SK-N-SH (cell line): ENCODE data around the gene KRTAP16-1. TPM values are rescaled to one million over a fixed set of nuclear protein-coding genes. Genes with fewer than 3 reads are reported as not detected.

Source experiments
- CTCF ChIA-PET: fragments of 300-600, 350-600 bp; formaldehyde crosslinking; extraction: SDS; loops from one replicate; lab custom pipeline; 2021; lab: Yijun Ruan, JAX
- POLR2A ChIA-PET: fragments of 350-600 bp; sonication (Branson Sonifier 250); formaldehyde crosslinking; extraction: SDS; loops from one replicate; lab custom pipeline; 2020; ENCODE audit warnings: antibody characterized with exemption, inconsistent platforms; lab: Yijun Ruan, JAX
- DNase-seq: peaks from one replicate; pipeline ENCODE4 v3.0.0; 2012
- H2AFZ ChIP-seq: fragments of 200-600 bp; sonication (generic); 2 replicates; pipeline ENCODE4 v1.8.1; 2016; ENCODE audit warnings: antibody characterized with exemption, mild to moderate bottlenecking, low read depth
- H3F3A ChIP-seq: fragments of 200-600 bp; sonication (generic); replicated peaks from 2 replicates; pipeline ENCODE3; 2016; ENCODE audit warnings: antibody characterized with exemption, mild to moderate bottlenecking; ENCODE audit not compliant: insufficient read depth
- H3K27ac ChIP-seq, 2 experiments: fragments of 200-500 bp in 1 of 2; fragments of 200-600 bp in 1 of 2; sonication (Bioruptor generic) in 1 of 2; sonication (generic), shearing (Covaris generic) in 1 of 2; 2 replicates each; pipeline versions ENCODE4 v1.5.1 to v1.6.1; 2014 to 2016; ENCODE audit warnings: low read depth in 2 of 2, inconsistent platforms in 1 of 2, low read length in 1 of 2, mild to moderate bottlenecking in 1 of 2, mixed read lengths in 1 of 2
- H3K27me3 ChIP-seq: fragments of 200-600 bp; sonication (generic), shearing (Covaris generic); 2 replicates; pipeline ENCODE4 v1.6.1; 2016; ENCODE audit warnings: mixed run types; ENCODE audit not compliant: insufficient read depth
- H3K36me3 ChIP-seq, 2 experiments: fragments of 200-500 bp in 1 of 2; fragments of 200-600 bp in 1 of 2; sonication (Bioruptor generic) in 1 of 2; sonication (generic) in 1 of 2; replicated peaks in 1 of 2; 2 replicates each; pipeline versions ENCODE3 to v1.5.1; 2014 to 2016; ENCODE audit warnings: low read length in 1 of 2, mild to moderate bottlenecking in 1 of 2; ENCODE audit not compliant: insufficient read depth in 2 of 2, control insufficient read depth in 1 of 2
- H3K4me1 ChIP-seq, 2 experiments: fragments of 200-500 bp in 1 of 2; fragments of 200-600 bp in 1 of 2; sonication (Bioruptor generic) in 1 of 2; sonication (generic), shearing (Covaris generic) in 1 of 2; 2 replicates each; pipeline versions ENCODE4 v1.5.1 to v1.6.1; 2014 to 2016; ENCODE audit warnings: low read depth in 1 of 2, low read length in 1 of 2, mixed run types in 1 of 2; ENCODE audit not compliant: insufficient read depth in 2 of 2, control insufficient read depth in 1 of 2
- H3K4me2 ChIP-seq: fragments of 200-600 bp; sonication (generic), shearing (Covaris generic); 2 replicates; pipeline ENCODE4 v1.6.1; 2017; ENCODE audit warnings: mixed run types
- H3K4me3 ChIP-seq, 2 experiments: fragments of 200-500 bp in 1 of 2; fragments of 200-600 bp in 1 of 2; sonication (Bioruptor generic) in 1 of 2; sonication (generic), shearing (Covaris generic) in 1 of 2; 2 replicates each; pipeline versions ENCODE4 v1.5.1 to v1.8.1; 2014 to 2016; ENCODE audit warnings: low read depth in 2 of 2, inconsistent platforms in 1 of 2, low read length in 1 of 2, mild to moderate bottlenecking in 1 of 2, mixed read lengths in 1 of 2, moderate library complexity in 1 of 2
- H3K79me2 ChIP-seq: fragments of 200-600 bp; sonication (generic); 2 replicates; pipeline ENCODE4 v1.8.1; 2017; ENCODE audit warnings: mild to moderate bottlenecking; ENCODE audit not compliant: insufficient read depth
- H3K9ac ChIP-seq: fragments of 200-600 bp; sonication (generic); 2 replicates; pipeline ENCODE4 v1.6.1; 2017; ENCODE audit warnings: mixed run types
- H3K9me2 ChIP-seq: fragments of 200-600 bp; sonication (generic); 2 replicates; pipeline ENCODE4 v1.6.1; 2017; ENCODE audit warnings: mixed run types
- H3K9me3 ChIP-seq: fragments of 200-600 bp; sonication (generic); 2 replicates; pipeline ENCODE4 v1.6.1; 2017; ENCODE audit warnings: mixed run types, mild to moderate bottlenecking, moderate library complexity
- H4K20me1 ChIP-seq: fragments of 200-600 bp; sonication (generic); 2 replicates; pipeline ENCODE4 v1.6.1; 2017; ENCODE audit warnings: mild to moderate bottlenecking, mixed run types; ENCODE audit not compliant: insufficient read depth
- CHD2 ChIP-seq: fragments of 150-350 bp; IDR thresholded peaks from 2 replicates; pipeline ENCODE4 v1.6.1; 2018; ENCODE audit warnings: low read length; ENCODE audit not compliant: partially characterized antibody
- ELF1 ChIP-seq: IDR thresholded peaks from 2 replicates; pipeline ENCODE4 v1.4.0; 2012
- EP300 ChIP-seq, 2 experiments: IDR thresholded peaks; 2 replicates each; pipeline versions ENCODE4 v1.4.0 to v1.6.1; 2012; ENCODE audit warnings: borderline replicate concordance in 1 of 2, low read depth in 1 of 2, low read length in 1 of 2
- EZH2phosphoT487 ChIP-seq: fragments of 200-600 bp; sonication (generic); IDR thresholded peaks from 2 replicates; pipeline ENCODE4 v1.6.1; 2017; ENCODE audit warnings: low read depth, mixed run types, mild to moderate bottlenecking, antibody characterized with exemption, moderate library complexity, borderline replicate concordance
- FOSL2 ChIP-seq: IDR thresholded peaks from 2 replicates; pipeline ENCODE4 v1.4.0; 2012; ENCODE audit warnings: low read depth, mild to moderate bottlenecking, moderate library complexity, borderline replicate concordance
- FOXM1 ChIP-seq: IDR thresholded peaks from 2 replicates; pipeline ENCODE4 v1.4.0; 2012; ENCODE audit warnings: low read depth, mild to moderate bottlenecking
- GABPA ChIP-seq: IDR thresholded peaks from 2 replicates; pipeline ENCODE4 v1.4.0; 2012; ENCODE audit warnings: low read depth, mild to moderate bottlenecking
- GATA2 ChIP-seq: sonication (generic); formaldehyde crosslinking; IDR thresholded peaks from 2 replicates; pipeline ENCODE4 v1.5.0; 2020; ENCODE audit warnings: mild to moderate bottlenecking, missing genetic modification reagents
- IRF3 ChIP-seq: fragments of 150-350 bp; IDR thresholded peaks from 2 replicates; pipeline ENCODE4 v1.6.1; 2016; ENCODE audit warnings: mild to moderate bottlenecking, low read depth, low read length
- JUND ChIP-seq: IDR thresholded peaks from 2 replicates; pipeline ENCODE4 v1.4.0; 2012
- MEF2A ChIP-seq: IDR thresholded peaks from 2 replicates; pipeline ENCODE4 v1.4.0; 2012; ENCODE audit warnings: low read depth, borderline replicate concordance
- MXI1 ChIP-seq: IDR thresholded peaks from 2 replicates; pipeline ENCODE4 v1.6.1; 2012; ENCODE audit warnings: mild to moderate bottlenecking, low read depth, low read length, improper control_type of control experiment
- NFIC ChIP-seq: IDR thresholded peaks from 2 replicates; pipeline ENCODE4 v1.4.0; 2012; ENCODE audit warnings: borderline replicate concordance
- POLR2AphosphoS5 ChIP-seq: IDR thresholded peaks from 2 replicates; pipeline ENCODE4 v1.6.1; 2012; ENCODE audit warnings: low read depth, low read length
- RAD21 ChIP-seq: IDR thresholded peaks from 2 replicates; pipeline ENCODE4 v1.6.1; 2012; ENCODE audit warnings: mild to moderate bottlenecking, low read length
- RCOR1 ChIP-seq: fragments of 150-350 bp; IDR thresholded peaks from 2 replicates; pipeline ENCODE4 v1.6.1; 2017; ENCODE audit warnings: antibody characterized with exemption, low read length
- RFX5 ChIP-seq: IDR thresholded peaks from 2 replicates; pipeline ENCODE4 v1.6.1; 2012; ENCODE audit warnings: mild to moderate bottlenecking, improper control_type of control experiment, low read length
- RXRA ChIP-seq: IDR thresholded peaks from 2 replicates; pipeline ENCODE4 v1.4.0; 2012; ENCODE audit warnings: low read depth, mild to moderate bottlenecking, borderline replicate concordance
- SMC3 ChIP-seq: IDR thresholded peaks from 2 replicates; pipeline ENCODE4 v1.6.1; 2012; ENCODE audit warnings: low read depth, low read length, improper control_type of control experiment
- TAF1 ChIP-seq: IDR thresholded peaks from 2 replicates; pipeline ENCODE4 v1.6.1; 2012; ENCODE audit warnings: low read depth, mild to moderate bottlenecking, low read length, moderate library complexity, borderline replicate concordance
- TEAD4 ChIP-seq: IDR thresholded peaks from 2 replicates; pipeline ENCODE4 v1.4.0; 2012; ENCODE audit warnings: mild to moderate bottlenecking, borderline replicate concordance; ENCODE audit not compliant: insufficient read depth
- WGBS: methylation state at CpG from one replicate; pipeline ENCODE4 v1.1.6; 2017; ENCODE audit warnings: low lambda C conversion rate; 5-methylcytosine and 5-hydroxymethylcytosine counted together
- polyA plus RNA-seq, 3 experiments: library from polyadenylated mRNA; depleted of rRNA; stranded (reverse); fragments of >200 nt; gene quantifications; 2 replicates each; pipeline ENCODE4 v1.2.3, GENCODE V29; 2012
- TF ChIP-seq, protein P1 (sequence below): IDR thresholded peaks from 2 replicates; pipeline ENCODE4 v1.4.0; 2012; ENCODE audit warnings: low read depth, borderline replicate concordance
- TF ChIP-seq, protein P2 (sequence below): IDR thresholded peaks from 2 replicates; pipeline ENCODE4 v1.4.0; 2012; ENCODE audit warnings: low read depth

Gene KRTAP16-1
- polyA plus RNA-seq, 1 of the 3 experiments (the other 2 are of a cell fraction), result not detected

DNA sequence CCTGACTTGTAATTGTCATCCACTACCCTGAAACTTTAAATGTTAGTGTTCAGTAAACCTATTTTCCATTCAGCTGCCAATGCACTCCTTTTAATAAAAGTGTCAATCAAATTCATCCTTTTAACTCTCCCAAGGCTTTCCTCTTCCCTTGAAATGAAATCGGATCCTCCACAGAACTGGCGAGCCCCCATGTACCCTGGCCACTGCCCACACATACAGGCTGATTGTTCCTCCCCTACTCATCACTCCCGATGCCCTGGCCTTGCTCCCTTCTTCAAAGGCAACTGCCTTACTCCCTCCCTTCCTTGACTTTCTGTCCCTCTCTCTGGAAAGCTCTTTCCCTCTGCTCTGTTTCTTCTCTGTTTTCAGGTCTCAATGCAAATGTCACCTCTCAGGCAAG is 33.9 kb upstream of the KRTAP16-1 start:
- H3K27me3 ChIP-seq, result no peaks in the 10 kb centered on the region
- no peak overlapping the region for H3K9ac ChIP-seq
- no peaks in the 10 kb centered on the region for H3F3A ChIP-seq
- no peak overlapping the region for H3K4me2 ChIP-seq
- no peak overlapping the region for H3K4me3 ChIP-seq
- H3K4me1 ChIP-seq, result no peaks in the 10 kb centered on the region
- no peak for DNase-seq
- H2AFZ ChIP-seq, result no peak overlapping the region
- POLR2A ChIA-PET, result no interaction called here
- no peaks in the 10 kb centered on the region for H4K20me1 ChIP-seq
- H3K36me3 ChIP-seq, result no peaks in the 10 kb centered on the region
- no peaks in the 10 kb centered on the region for H3K79me2 ChIP-seq
- no peak for TF ChIP-seq RFX5
- no peak for TF ChIP-seq EP300 (IDR thresholded peaks at IDR 0.05; ENCODE audit: borderline replicate concordance in 1 of 2, low read depth in 1 of 2, low read length in 1 of 2)
- TF ChIP-seq, protein P1, sequence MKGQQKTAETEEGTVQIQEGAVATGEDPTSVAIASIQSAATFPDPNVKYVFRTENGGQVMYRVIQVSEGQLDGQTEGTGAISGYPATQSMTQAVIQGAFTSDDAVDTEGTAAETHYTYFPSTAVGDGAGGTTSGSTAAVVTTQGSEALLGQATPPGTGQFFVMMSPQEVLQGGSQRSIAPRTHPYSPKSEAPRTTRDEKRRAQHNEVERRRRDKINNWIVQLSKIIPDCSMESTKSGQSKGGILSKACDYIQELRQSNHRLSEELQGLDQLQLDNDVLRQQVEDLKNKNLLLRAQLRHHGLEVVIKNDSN, result no peak
- no peak for TF ChIP-seq JUND
- no peak for TF ChIP-seq FOXM1
- TF ChIP-seq MEF2A, result no peak
- TF ChIP-seq RAD21, result no peak
- no peak for TF ChIP-seq SMC3
- TF ChIP-seq FOSL2, result no peak
- no peak for TF ChIP-seq POLR2AphosphoS5
- TF ChIP-seq, protein P2, sequence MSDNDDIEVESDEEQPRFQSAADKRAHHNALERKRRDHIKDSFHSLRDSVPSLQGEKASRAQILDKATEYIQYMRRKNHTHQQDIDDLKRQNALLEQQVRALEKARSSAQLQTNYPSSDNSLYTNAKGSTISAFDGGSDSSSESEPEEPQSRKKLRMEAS, result no peak
- TF ChIP-seq TAF1, result no peak
- TF ChIP-seq ELF1, result no peak
- no peak for TF ChIP-seq RCOR1
- no peak for TF ChIP-seq IRF3
- TF ChIP-seq RXRA, result no peak
- TF ChIP-seq NFIC, result no peak
- WGBS, result 3% methylated on average over 3 of the region's 3 CpGs
- H3K9me2 ChIP-seq, result no peaks in the 10 kb centered on the region
- CTCF ChIA-PET, result interaction anchor here (1.7 kb wide), 1 partner anchor 13 kb away, joined by 4 read pairs; no protein-coding TSS in a partner anchor
- no peak overlapping the region for H3K27ac ChIP-seq
- H3K9me3 ChIP-seq, result peaks cover 6% of the 10 kb centered on the region; the same call in 1 of the 2 replicates

DNA sequence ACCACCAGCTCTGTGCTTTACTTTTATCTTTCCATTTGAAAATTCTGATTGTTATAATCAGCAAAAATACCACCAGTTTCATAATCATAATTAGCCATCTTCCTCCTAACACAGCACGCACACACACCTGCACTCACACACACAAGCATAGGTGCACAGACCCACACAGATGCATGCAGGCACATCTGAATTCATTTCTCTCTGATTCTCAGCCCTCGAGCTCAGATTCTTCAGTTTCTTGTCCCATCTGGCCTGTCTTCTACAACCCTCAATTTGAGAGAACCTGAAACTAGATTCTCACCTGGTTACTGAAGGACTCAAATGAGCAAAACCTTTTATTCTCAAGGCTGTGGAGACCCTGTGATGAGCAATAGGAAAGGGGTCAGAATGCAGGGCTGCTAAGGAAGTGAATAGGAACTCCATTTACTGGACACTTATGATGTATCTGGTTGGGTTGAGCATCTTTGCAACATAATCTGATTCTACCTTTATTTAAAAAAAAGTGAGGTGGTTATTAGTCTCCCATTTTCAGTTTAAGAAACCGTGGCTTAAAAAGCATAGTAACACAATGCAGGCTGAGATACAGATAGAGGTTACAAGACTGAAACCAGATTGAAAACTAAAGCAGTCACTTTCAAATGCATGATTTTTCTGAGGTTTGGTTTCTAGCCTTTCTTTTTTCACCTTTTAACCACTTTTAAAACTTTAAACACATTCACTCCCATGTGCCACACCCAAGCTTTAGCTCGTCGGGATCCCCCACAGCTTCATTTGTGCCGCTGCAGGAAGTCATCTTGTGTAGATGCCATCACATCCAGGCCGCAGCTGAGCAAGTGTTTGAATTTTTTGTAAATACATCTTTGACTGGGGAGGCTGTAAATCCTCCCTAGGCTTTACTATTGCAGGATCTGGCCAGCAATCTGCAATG is 32.1 kb upstream of the KRTAP16-1 start:
- H3K79me2 ChIP-seq, result no peaks in the 10 kb centered on the region
- H3K4me2 ChIP-seq, result no peak overlapping the region
- no peak overlapping the region for H3K9ac ChIP-seq
- no peak overlapping the region for H3K4me3 ChIP-seq
- no peaks in the 10 kb centered on the region for H3K4me1 ChIP-seq
- H3K27ac ChIP-seq, result no peak overlapping the region
- 19% methylated on average over 7 of the region's 7 CpGs for WGBS
- POLR2A ChIA-PET, result no interaction called here
- no peaks in the 10 kb centered on the region for H3F3A ChIP-seq
- H3K9me2 ChIP-seq, result no peaks in the 10 kb centered on the region
- peaks cover 6% of the 10 kb centered on the region; the same call in 1 of the 2 replicates for H3K9me3 ChIP-seq
- no peak overlapping the region for H2AFZ ChIP-seq
- CTCF ChIA-PET, result interaction anchor here (1.7 kb wide), 2 partner anchors 19 to 208 kb away, joined by 5 to 10 read pairs; no protein-coding TSS in a partner anchor
- H3K36me3 ChIP-seq, result no peaks in the 10 kb centered on the region
- DNase-seq, result no peak
- no peaks in the 10 kb centered on the region for H4K20me1 ChIP-seq
- no peaks in the 10 kb centered on the region for H3K27me3 ChIP-seq
- TF ChIP-seq GATA2 (no peak), JUND (no peak), MXI1 (no peak), RXRA (no peak), SMC3 (no peak), MEF2A (no peak), RAD21 (no peak), CHD2 (no peak), POLR2AphosphoS5 (no peak), FOXM1 (no peak), GABPA (no peak), TEAD4 (no peak), IRF3 (no peak), EP300 (IDR thresholded peaks at IDR 0.05; ENCODE audit: borderline replicate concordance in 1 of 2, low read depth in 1 of 2, low read length in 1 of 2) (no peak), EZH2phosphoT487 (no peak)
